Measurements from ENCODE around the gene LIG4.

The LIG4 gene

GRCh38 chr13:108193806-108194205 is 21.5 kb downstream of the LIG4 start:
- DNase-seq: no peak

- no peak for DNase-seq
These were observed 24.4 kb downstream of the LIG4 start for GRCh38 chr13:108190897-108191296.

- DNase-seq: no peak
These were observed 27.1 kb downstream of the LIG4 start for GRCh38 chr13:108188260-108188659.

- DNase-seq: no peak
These were observed 30.1 kb downstream of the LIG4 start for GRCh38 chr13:108185223-108185622.

GRCh38 chr13:108182652-108183051 is 32.7 kb downstream of the LIG4 start:
- no peak for DNase-seq

GRCh38 chr13:108178078-108178477 is 37.3 kb downstream of the LIG4 start:
- DNase-seq: no peak

- DNase-seq: peak; percentile 78
These were observed 38.6 kb downstream of the LIG4 start for GRCh38 chr13:108176685-108177274.

- DNase-seq: no peak
These were observed 46.4 kb downstream of the LIG4 start for GRCh38 chr13:108168929-108169328.

- DNase-seq: no peak
These were observed 49.3 kb downstream of the LIG4 start for GRCh38 chr13:108166078-108166477.

- DNase-seq: no peak
These were observed 56.6 kb downstream of the LIG4 start for GRCh38 chr13:108158746-108159145.
